NCI-H2107 treated with DMSO at 0.1 percent for 48 hours (cell line): ENCODE data around the gene MAML2.

Experiments
- DNase-seq: peaks from one replicate; lab custom pipeline; 2025; ENCODE audit not compliant: unreplicated experiment; lab: John Stamatoyannopoulos, UW

Gene MAML2

GRCh38 chr11:96318850-96319249, 24.1 kb downstream of the MAML2 start:
- no peak for DNase-seq

GRCh38 chr11:96318399-96318798, 24.6 kb downstream of the MAML2 start:
- DNase-seq = no peak

GRCh38 chr11:96317985-96318384, 25.0 kb downstream of the MAML2 start:
- DNase-seq = no peak

GRCh38 chr11:96317571-96317970, 25.4 kb downstream of the MAML2 start:
- no peak for DNase-seq

GRCh38 chr11:96316869-96317268, 26.1 kb downstream of the MAML2 start:
- no peak for DNase-seq

- no peak for DNase-seq
Observed at GRCh38 chr11:96315476-96315875, 27.5 kb downstream of the MAML2 start.

- DNase-seq = no peak
Observed at GRCh38 chr11:96314326-96315020, 28.5 kb downstream of the MAML2 start.

- DNase-seq = no peak
Observed at GRCh38 chr11:96313163-96313562, 29.8 kb downstream of the MAML2 start.

GRCh38 chr11:96311120-96311568, 31.9 kb downstream of the MAML2 start:
- DNase-seq = no peak

GRCh38 chr11:96310236-96310635, 32.8 kb downstream of the MAML2 start:
- DNase-seq = no peak

GRCh38 chr11:96309643-96310017, 33.4 kb downstream of the MAML2 start:
- DNase-seq = no peak

- no peak for DNase-seq
Observed at GRCh38 chr11:96309016-96309642, 33.9 kb downstream of the MAML2 start.

GRCh38 chr11:96307776-96308140, 35.2 kb downstream of the MAML2 start:
- DNase-seq = peak; percentile 39

- peak; percentile 93 for DNase-seq
Observed at GRCh38 chr11:96306933-96307775, 35.8 kb downstream of the MAML2 start.

- no peak for DNase-seq
Observed at GRCh38 chr11:96306600-96306932, 36.4 kb downstream of the MAML2 start.

GRCh38 chr11:96306071-96306470, 36.9 kb downstream of the MAML2 start:
- no peak for DNase-seq

GRCh38 chr11:96303980-96304379, 39.0 kb downstream of the MAML2 start:
- DNase-seq = no peak

GRCh38 chr11:96303064-96303463, 39.9 kb downstream of the MAML2 start:
- no peak for DNase-seq

GRCh38 chr11:96301818-96302217, 41.2 kb downstream of the MAML2 start:
- DNase-seq = no peak

GRCh38 chr11:96299155-96299888, 43.7 kb downstream of the MAML2 start:
- no peak for DNase-seq

GRCh38 chr11:96295369-96295768, 47.6 kb downstream of the MAML2 start:
- no peak for DNase-seq
